ENCODE results near the gene RBAK. TPM values are rescaled to one million over a fixed set of nuclear protein-coding genes. Genes with fewer than 3 reads are reported as not detected.
"Not testable (repeated sequence)": the region's sequence is repeated elsewhere in the genome, so short reads cannot be mapped to it uniquely, and the experiment has no call there.

The RBAK gene
- total RNA-seq, 4 donors from 2014 or later = 10.9 to 13.2 (median 11.8) TPM

- Histone ChIP-seq H3K36me3 (peaks cover 0 to 21% (median 0%) of the 10 kb centered on the region in 3 donors), H3K4me1 (no peaks in the 10 kb centered on the region), H3K4me3 (no peak overlapping the region), H3K9me3 (no peaks in the 10 kb centered on the region), H3K27me3 (no peaks in the 10 kb centered on the region), H3K27ac (no peak overlapping the region)
- TF ChIP-seq POLR2A (IDR thresholded peaks at IDR 0.05) = no peak
- no peak for TF ChIP-seq CTCF (IDR thresholded peaks at IDR 0.05)
- DNase-seq = no peak
Observed at GRCh38 chr7:5001003-5001402, 44.7 kb upstream of the RBAK start.

- DNase-seq = no peak
- Histone ChIP-seq H3K27me3 (no peaks in the 10 kb centered on the region), H3K9me3 (no peaks in the 10 kb centered on the region), H3K36me3 (peaks cover 0 to 16% (median 0%) of the 10 kb centered on the region in 3 donors), H3K4me3 (no peak overlapping the region), H3K27ac (no peak overlapping the region), H3K4me1 (no peaks in the 10 kb centered on the region)
- TF ChIP-seq CTCF (IDR thresholded peaks at IDR 0.05) = no peak
- TF ChIP-seq POLR2A (IDR thresholded peaks at IDR 0.05) = no peak
Observed at GRCh38 chr7:5001911-5002310, 43.7 kb upstream of the RBAK start.

- H3K4me1 ChIP-seq = no peaks in the 10 kb centered on the region
- TF ChIP-seq POLR2A (IDR thresholded peaks at IDR 0.05) (no peak), CTCF (IDR thresholded peaks at IDR 0.05) (no peak)
- no peak overlapping the region for H3K4me3 ChIP-seq
- H3K27ac ChIP-seq = no peak overlapping the region
- no peak for DNase-seq
- no peaks in the 10 kb centered on the region for H3K9me3 ChIP-seq
- H3K36me3 ChIP-seq = peaks cover 0 to 13% (median 0%) of the 10 kb centered on the region in 3 donors
- H3K27me3 ChIP-seq = no peaks in the 10 kb centered on the region
Observed at GRCh38 chr7:5005066-5005465, 40.6 kb upstream of the RBAK start.

GRCh38 chr7:5012985-5013384 is 32.7 kb upstream of the RBAK start:
- no peaks in the 10 kb centered on the region for H3K27me3 ChIP-seq
- no peak overlapping the region for H3K4me3 ChIP-seq
- TF ChIP-seq CTCF (IDR thresholded peaks at IDR 0.05) (no peak), POLR2A (IDR thresholded peaks at IDR 0.05) (no peak)
- H3K36me3 ChIP-seq = peaks cover 0 to 11% (median 0%) of the 10 kb centered on the region in 3 donors
- no peak for DNase-seq
- no peaks in the 10 kb centered on the region for H3K4me1 ChIP-seq
- no peaks in the 10 kb centered on the region for H3K9me3 ChIP-seq
- no peak overlapping the region for H3K27ac ChIP-seq

- not testable (repeated sequence) for H3K27me3 ChIP-seq, H3K27ac ChIP-seq, H3K4me1 ChIP-seq, H3K4me3 ChIP-seq, H3K36me3 ChIP-seq, DNase-seq, H3K9me3 ChIP-seq
Observed at GRCh38 chr7:5015936-5016335, 29.7 kb upstream of the RBAK start.

GRCh38 chr7:5017626-5018025 is 28.0 kb upstream of the RBAK start:
- H3K27me3 ChIP-seq, H3K36me3 ChIP-seq, H3K27ac ChIP-seq, DNase-seq, H3K4me3 ChIP-seq, H3K4me1 ChIP-seq, H3K9me3 ChIP-seq: not testable (repeated sequence)

GRCh38 chr7:5020098-5020497 is 25.6 kb upstream of the RBAK start:
- no peaks in the 10 kb centered on the region for H3K27me3 ChIP-seq
- DNase-seq = no peak
- no peak for TF ChIP-seq POLR2A (IDR thresholded peaks at IDR 0.05)
- TF ChIP-seq CTCF (IDR thresholded peaks at IDR 0.05) = no peak
- H3K9me3 ChIP-seq = no peaks in the 10 kb centered on the region
- H3K36me3 ChIP-seq = no peaks in the 10 kb centered on the region
- no peak overlapping the region for H3K4me3 ChIP-seq
- no peaks in the 10 kb centered on the region for H3K4me1 ChIP-seq
- H3K27ac ChIP-seq = no peak overlapping the region

GRCh38 chr7:5020976-5021550 is 24.6 kb upstream of the RBAK start:
- not testable (repeated sequence) for H3K4me1 ChIP-seq, H3K4me3 ChIP-seq, H3K36me3 ChIP-seq, H3K27ac ChIP-seq, DNase-seq, H3K27me3 ChIP-seq, H3K9me3 ChIP-seq

GRCh38 chr7:5023626-5024025 is 22.0 kb upstream of the RBAK start:
- not testable (repeated sequence) for H3K27me3 ChIP-seq, H3K27ac ChIP-seq, H3K4me3 ChIP-seq, DNase-seq, H3K4me1 ChIP-seq, H3K9me3 ChIP-seq, H3K36me3 ChIP-seq

- not testable (repeated sequence) for H3K27me3 ChIP-seq, H3K27ac ChIP-seq, H3K36me3 ChIP-seq, H3K9me3 ChIP-seq, H3K4me3 ChIP-seq, H3K4me1 ChIP-seq, DNase-seq
Observed at GRCh38 chr7:5027796-5028410, 17.8 kb upstream of the RBAK start.
